Choroid plexus epithelial cell (primary cell): ENCODE measurements around the gene PDGFB.

Experiments used
- DNase-seq: peaks from one replicate; pipeline ENCODE4 v3.0.0-alpha.2; 2010; ENCODE audit warnings: low read depth
- H3K4me3 ChIP-seq: 2 replicates; pipeline ENCODE4 v1.5.1; 2011; ENCODE audit warnings: low read depth, mild to moderate bottlenecking, control low read depth, low read length, moderate library complexity
- CTCF ChIP-seq: conservative IDR thresholded peaks from 2 replicates; pipeline ENCODE4 v1.5.1; 2011; ENCODE audit warnings: low read depth, mild to moderate bottlenecking, control low read depth, inconsistent platforms, low read length, moderate library complexity

PDGFB gene

GRCh38 chr22:39289975-39290720 lies 45.4 kb upstream of the PDGFB start:
- H3K4me3 ChIP-seq: no peak overlapping the region
- no peak for TF ChIP-seq CTCF
- DNase-seq: no peak

GRCh38 chr22:39289533-39289932 lies 44.8 kb upstream of the PDGFB start:
- DNase-seq: no peak
- H3K4me3 ChIP-seq: no peak overlapping the region
- TF ChIP-seq CTCF: no peak

- TF ChIP-seq CTCF: no peak
- DNase-seq: no peak
- H3K4me3 ChIP-seq: no peak overlapping the region
Observed at GRCh38 chr22:39288135-39288898, 43.5 kb upstream of the PDGFB start.

GRCh38 chr22:39287076-39287725 lies 42.4 kb upstream of the PDGFB start:
- TF ChIP-seq CTCF: no peak
- DNase-seq: no peak
- H3K4me3 ChIP-seq: no peak overlapping the region

GRCh38 chr22:39284983-39285382 lies 40.2 kb upstream of the PDGFB start:
- H3K4me3 ChIP-seq: no peak overlapping the region
- TF ChIP-seq CTCF: no peak
- no peak for DNase-seq

GRCh38 chr22:39284142-39284980 lies 39.6 kb upstream of the PDGFB start:
- DNase-seq: no peak
- no peak for TF ChIP-seq CTCF
- H3K4me3 ChIP-seq: no peak overlapping the region
